HG03457 (cell line): Measurements from ENCODE around the gene CEP68.

ENCODE experiments used
- ATAC-seq: cut with Tn5 transposase; IDR thresholded peaks from one replicate; pipeline ENCODE4 v1.9.1; 2021; ENCODE audit warnings: moderate number of reproducible peaks; ENCODE audit not compliant: unreplicated experiment

CEP68 gene

DNA sequence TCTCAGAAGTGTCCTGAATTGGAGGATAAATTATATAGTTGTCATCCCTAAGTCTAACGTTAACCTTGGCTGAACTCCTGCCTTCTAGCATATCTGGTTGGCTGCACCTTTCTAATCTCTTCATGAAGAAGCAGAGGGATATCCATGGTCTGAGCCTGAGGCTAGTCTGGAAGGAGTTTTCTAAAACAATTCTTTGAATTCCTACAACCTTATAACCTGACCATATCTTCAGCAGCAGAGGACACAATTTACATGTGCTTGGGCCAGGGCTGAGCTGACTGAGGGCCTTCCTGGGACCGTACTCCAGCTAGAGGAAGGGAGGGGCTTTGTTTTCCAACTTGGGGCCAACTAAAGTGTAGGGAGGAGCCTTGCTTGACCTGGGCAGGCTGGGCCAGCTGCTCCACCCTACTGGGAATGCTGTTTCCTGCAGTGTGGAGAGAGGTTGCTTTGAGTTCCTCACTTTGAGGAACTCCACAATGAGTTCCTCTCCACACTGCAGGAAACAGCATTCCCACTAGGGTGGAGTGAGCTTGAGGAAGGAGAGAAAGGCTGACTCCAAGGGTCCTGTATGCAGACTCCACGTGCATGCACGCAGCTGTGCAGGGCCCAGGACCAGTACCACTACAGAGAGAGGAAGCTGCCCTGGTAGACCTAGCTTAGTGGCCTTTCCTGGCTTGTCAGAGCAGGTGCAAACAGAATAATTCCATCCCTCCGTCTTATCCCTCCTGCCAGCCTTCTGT is 19.6 kb downstream of the CEP68 start:
- no peak for ATAC-seq

DNA sequence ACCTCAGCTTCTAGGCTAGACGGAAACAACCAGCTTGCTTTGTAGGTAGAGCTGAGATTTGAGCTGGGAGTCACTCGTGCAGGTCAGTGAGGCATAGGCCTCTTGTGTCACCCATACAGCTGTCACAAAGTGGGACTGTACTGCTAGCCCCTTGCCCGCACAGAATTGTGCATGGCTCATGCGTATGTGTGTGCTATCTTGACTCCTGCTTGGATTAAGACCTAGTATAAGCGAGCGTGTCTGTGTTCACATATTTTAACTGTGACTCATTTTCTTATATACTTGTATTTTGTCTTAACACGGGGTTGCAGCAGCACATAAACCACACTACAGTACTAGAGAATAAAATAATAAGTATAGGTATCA is 20.1 kb downstream of the CEP68 start:
- ATAC-seq, result no peak

DNA sequence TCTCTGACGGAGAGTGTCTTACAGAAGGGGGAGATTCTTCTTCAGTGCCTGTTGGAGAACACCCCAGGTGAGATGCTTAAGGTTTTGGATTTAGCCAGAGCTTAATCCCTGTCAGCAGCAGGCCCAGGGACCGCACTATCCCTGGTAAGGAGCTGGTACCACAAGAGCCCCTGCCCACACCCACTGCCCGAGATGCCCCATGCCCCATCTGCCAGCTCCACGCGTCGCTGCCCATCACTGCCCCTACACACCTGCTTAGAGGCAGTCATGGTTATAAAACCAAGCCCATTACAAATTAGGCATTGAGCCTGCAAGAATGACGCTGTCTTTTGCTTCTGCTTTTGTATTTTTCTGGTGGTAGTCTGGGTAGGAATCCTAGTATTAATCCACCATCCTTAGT is 21.7 kb downstream of the CEP68 start:
- ATAC-seq, result no peak

DNA sequence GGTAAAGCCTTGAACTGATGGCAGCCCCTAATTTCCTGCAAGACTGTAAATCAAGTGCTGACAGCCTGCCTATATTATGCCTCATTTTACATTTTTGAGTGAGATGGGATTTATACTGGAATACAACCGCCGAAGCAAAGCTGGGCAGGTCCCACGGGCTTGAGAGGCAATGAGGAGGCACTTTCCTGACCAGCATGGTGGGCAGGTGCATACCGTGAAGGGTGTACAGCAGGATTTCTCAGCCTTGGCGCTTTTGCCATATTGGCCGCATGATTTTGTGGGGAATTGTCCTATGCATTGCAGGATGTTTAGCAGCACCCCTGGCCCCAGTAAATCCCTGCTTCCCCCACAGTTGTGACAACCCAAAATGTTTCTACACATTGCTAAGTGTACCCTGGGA is 22.8 kb downstream of the CEP68 start:
- ATAC-seq, result no peak

DNA sequence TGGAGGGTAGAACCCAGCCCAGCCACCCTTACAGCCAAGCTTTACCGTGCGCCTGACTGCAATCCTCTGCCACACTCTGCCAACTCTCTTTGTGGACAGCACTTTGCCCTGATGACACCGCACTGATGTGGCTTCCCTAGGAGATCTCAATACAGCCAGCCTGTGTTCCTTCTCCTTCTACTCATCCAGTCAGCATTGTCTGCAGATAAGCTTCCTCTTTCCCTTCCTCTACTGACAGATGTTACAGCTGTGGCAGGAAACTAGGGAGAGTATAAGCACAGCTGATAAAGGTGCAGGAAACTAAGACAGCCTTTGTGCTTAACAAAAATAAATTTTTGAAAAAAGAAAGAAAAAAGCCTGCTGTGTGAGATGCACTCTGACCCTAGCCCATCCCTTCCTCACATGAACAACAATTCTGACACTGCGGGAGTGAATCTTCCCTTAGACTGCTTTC is 25.0 kb downstream of the CEP68 start:
- no peak for ATAC-seq

DNA sequence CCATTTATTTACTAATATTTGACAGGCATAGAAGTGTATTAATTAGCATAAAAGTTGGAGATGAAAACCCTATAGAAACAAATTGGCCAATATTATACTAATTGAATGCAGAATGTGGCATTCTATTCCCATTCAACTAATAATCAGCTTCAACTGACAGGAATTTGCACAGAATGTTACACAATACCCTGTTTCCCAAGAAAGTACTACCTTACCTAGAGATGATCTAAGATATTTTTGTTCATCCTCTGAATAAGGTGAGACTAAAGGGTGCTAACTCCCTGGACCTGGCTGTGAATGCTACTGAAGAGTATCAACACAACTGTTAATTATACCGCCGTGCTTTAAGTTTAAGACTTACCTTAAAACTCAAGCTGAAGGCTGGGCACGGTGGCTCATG is 28.9 kb downstream of the CEP68 start:
- ATAC-seq, result no peak

DNA sequence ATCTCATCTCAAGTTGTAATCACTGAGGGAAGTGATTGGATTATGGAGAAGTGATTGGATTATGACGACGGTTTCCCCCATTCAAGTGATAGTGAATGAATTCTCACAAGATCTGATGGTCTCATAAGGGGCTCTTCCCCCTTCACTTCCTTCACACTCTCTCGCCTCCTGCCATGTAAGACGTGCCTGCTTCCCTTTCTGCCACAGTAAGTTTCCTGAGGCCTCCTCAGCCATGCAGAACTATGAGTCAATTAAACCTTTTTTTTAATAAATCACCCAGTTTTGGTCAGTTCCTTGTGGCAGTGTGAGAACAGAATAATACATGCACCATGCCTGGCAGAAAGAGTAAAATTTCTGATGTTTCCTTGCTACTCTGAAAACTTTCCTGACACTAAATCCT is 36.6 kb downstream of the CEP68 start:
- ATAC-seq, result no peak

DNA sequence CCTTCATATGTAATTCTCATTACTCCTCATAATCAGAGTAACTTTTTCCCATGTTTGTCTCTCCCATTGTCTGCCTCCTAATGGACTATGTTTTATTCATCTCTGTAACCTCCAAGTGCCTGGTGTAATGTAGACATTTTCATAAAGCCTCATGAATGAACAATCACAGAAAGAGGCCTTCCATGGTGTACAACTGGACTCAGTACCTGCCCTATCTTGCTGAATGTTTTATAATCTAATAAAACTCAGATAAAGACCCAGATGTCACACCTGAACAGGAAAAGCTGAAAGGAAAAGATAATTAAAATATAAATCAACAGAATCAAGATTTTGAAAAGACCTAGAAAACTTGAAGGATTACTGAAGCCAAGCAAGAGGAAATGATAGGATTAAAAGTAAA is 37.0 kb downstream of the CEP68 start:
- no peak for ATAC-seq

DNA sequence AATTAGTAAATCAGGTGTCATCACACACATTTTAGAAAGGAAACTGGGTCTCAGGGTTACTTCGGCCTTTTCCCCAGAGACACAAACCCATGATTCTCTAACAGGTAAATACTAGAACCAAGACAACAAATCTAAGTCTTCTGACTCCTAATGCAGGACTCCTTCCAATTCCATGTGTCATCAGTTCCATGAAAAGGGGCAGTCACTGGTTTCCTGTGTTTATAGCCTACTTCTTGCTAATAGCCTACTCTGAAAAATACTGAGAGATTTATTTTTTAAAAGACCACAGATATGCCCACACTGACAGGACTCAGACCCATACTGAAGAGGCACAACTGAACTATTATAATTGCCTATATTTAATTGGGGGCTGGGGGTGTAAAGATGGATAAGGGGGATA is 40.7 kb downstream of the CEP68 start:
- ATAC-seq, result no peak

DNA sequence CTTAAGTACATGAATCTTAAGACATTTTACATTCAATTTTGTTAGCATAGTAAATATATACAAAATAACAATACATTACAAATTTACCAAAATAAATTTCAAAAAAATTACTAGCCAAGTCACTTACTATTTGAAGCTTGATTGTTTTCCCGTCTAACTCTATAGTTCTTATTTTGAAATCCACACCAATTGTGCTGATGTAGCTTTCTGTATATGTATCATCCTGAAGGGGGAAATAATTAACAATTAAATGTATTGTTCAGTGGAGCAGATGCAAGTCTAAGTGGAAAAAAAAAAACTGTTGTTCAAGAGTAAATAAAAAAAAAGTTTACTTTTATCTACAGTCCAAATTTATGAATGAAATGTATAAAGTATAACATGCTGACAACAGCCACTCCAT is 41.6 kb downstream of the CEP68 start:
- no peak for ATAC-seq

DNA sequence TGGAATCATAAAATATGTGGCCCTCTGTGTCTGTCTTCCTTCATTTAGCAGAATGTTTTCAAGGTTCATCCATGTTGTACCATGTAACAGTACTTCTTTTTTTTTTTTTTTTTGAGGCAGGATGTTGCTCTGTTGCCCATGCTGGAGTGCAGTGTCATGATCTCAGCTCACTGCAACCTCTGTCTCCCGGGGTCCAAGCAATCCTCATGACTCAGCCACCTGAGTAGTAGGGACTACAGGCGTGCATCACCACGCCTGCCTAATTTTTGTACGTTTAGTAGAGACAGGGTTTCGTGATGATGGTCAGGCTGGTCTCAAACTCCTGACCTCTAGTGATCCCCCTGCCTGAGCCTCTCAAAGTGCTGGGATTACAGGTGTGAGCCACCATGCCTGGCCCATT is 42.5 kb downstream of the CEP68 start:
- no peak for ATAC-seq

DNA sequence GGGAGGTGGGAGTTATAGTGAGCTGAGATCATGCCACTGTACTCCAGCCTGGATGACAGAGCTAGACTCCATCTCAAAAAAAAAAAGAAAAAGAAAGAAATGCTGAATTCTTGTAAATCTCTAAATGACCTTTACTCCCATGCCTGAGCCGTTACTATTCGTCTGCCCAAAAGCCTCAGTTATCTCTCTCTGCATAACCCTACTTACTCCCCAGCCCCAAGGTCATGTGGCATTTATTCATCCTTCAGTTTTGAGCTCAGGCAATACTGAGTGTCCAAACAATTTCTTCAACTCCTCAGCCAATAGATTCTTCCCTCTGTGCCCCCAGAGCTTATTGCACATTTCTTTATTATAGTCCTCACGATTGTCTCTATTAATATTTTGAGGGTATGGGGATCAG is 44.9 kb downstream of the CEP68 start:
- ATAC-seq, result no peak

DNA sequence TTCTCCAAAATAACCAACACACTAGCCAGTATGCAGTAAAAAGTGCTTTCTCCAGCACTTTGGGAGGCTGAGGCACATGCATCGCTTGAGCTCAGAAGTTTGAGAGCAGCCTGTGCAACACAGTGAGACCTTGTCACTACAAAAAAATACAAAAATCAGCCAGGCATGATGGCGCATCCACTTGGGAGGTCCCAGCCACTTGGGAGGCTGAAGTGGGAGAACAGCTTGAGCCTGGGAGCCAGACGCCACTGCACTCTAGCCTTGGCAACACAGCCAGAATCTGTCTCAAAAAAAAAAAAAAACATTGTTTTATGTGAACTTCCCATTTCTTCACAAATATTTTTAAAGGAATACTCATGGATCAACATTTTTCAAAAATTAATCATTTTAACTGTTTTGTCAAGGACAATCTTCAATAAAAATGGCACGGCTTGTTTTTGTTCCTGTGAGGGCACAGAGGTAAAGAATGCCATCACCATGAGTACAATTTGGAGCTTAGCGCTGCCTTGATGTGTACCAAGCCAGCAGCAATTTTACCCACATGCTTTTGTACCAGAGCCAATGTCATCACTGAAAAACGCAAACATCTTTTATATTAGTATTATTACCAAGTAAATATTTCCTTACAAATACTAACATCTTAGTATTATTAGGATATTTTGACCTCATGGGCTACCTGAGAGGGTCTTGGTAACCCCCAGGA is 46.9 kb downstream of the CEP68 start:
- ATAC-seq, result no peak

DNA sequence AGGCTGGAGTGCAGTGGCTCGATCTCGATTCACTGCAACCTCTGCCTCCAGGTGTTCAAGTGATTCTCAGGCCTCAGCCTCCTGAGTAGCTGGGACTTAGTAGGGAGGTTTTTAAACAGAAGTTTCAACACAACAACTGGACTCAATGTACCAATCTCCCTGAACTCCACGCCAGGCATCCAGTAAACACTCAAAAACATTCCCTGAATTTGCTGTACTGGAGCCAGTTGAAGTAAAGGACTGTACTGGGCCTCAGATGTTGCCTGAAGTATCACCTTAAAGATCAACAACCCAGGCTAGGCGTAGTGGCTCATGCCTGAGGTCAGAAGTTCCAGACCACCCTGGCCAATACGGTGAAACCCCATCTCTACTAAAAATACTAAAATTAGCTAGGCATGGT is 51.3 kb downstream of the CEP68 start:
- ATAC-seq, result no peak

DNA sequence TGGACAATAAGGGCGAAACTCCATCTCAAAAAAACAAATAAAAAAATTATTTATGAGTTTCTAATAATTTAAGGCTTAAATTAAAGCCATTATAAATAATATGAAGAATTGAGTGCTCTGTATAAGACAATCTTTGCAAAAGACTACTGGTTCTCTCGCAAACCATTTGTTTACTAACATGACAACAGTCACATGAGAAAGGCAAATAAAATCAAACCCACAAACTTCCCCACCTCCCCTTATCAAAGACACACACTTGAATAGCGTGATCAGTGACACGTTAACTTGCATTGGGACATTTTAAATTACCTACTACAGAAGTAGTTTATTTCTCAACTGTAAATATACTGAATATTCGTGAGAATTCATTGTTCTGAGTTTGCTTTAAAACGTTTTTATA is 52.6 kb downstream of the CEP68 start:
- no peak for ATAC-seq

DNA sequence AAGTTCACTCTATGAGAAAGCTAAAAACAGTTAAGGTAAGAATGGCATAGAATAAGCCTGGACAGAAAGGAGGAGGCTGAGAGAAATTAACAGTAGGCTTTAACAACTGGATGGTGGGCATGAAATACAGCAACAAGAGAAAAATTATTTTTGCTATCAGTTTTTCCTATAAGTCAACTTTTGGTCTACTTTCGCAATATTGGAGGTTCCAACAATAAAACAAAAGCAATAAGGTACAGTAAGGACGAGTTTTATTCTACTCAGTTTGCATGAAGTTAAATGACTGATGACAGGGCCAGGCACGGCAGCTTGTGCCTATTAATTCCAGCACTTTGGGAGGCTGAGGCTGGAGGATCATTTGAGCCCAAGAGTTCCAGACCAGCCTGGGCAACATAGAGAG is 56.4 kb downstream of the CEP68 start:
- ATAC-seq, result no peak

DNA sequence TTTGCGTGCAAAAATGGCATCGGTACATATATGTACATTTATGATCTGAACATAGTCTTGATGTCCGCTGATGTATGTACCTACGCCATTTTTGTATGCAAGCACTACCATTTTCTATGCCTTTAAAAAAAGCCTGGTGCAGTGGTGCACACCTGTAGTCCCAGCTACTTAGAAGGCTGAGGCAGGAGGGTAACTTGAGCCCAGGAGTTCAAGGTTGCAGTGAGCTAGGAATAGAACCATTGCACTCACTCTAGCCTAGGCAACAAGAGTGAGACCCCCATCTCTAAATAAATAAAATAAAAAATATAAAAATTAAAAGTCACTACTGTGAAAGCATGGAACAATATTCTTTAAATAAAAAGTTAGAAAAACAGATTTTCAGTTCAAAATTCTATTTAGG is 57.0 kb downstream of the CEP68 start:
- no peak for ATAC-seq

DNA sequence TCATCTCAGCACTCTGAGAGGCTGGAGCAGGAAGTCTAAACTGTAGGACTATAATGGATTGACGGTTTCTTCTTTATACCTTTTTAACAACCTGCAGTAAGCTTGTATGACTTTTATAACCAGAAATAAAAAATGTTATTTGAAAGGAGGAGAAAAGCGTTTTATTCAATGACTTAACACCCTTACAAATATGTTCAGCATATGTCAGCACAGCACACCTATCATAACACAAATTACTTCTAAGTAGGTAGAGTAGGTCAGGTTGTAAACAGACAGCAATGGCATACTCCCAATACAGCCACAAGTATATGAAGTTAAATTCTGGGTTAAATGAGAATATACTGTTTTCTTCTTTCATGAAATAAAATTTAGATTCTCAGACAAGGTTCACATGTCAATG is 57.6 kb downstream of the CEP68 start:
- no peak for ATAC-seq

DNA sequence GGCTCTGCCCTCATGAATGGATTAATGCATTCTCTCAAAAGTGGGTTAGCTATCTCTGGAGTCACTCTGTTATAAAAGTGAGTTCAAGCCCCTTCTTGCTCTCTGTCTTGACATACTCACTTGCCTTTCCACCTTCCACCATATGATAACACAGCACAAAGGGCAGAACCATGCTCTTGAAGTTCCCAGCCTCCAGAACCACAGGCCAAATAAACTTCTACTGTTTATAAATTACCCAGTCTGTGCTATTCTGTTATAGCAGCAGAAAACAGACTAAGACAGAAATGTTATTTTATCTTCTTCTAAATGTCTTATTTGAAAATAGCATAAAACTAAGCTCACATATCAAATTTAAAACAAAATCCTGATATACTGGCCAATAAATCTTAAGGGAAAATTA is 58.7 kb downstream of the CEP68 start:
- no peak for ATAC-seq

DNA sequence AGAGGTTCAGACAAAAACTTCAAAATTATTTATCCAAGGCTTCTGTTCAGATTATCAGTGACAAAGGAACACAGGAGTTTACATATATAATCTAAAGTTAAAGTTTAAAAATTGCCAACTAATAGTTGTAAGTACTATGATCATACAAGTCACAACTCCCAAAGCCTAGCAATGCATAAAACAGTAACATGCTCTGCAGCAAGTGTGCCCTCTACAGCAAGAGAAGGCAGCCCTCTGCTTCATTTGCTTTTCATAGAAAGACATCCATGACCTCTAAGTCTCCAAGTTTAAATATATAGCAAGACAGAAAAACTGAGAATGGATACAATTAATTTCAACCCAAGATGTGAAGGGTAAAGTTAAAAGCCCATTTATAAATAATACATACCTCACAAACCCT is 60.4 kb downstream of the CEP68 start:
- ATAC-seq, result no peak

DNA sequence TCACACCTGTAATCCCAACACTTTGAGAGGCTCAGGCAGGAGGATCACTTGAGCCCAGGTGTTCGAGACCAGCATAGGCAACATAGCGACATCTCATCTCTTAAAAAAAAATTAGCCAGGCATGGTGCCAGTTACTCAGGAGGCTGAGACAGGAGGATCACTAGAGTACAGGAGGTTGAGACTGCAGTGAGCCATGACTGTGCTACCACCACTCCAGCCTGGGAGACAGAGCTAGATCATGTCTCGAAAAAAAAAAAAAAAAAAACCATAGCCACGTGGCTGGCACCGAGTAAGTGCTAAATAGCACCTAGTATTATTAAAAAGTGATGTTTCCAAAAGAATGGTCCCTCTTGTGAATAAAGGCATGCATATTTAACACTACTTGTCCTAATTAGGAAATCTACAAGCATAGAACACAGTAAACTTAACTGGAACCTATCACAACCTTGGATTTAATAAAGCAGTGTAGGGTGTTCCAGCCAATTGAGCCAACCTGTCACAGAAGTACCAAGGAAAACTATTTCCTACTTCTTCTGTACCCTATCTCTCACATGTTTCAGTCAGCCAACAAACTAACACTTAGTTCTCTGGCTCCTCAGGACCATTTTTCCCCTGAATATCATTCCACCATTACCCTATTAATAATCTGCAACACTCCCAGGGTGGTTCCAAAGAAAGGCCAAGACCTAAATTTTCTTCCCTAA is 64.9 kb downstream of the CEP68 start:
- ATAC-seq, result no peak

DNA sequence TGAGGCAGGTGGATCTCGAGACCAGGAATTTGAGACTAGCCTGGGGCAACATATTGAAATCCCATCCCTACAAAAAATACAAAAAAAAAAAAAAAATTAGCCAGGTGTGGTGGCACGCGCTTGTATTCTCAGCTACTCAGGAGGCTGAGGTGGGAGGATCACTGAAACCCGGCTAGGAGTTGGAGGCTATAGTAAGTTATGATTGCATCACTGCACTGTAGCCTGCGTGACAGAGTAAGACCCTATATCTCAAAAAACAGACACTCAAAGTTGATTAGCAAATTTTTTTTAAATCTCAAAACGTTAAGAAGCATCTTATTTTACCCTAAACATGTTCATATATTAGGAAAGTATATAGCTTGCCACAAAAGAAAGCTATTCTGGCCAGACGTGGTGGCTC is 66.1 kb downstream of the CEP68 start:
- ATAC-seq, result no peak
